HCT116 (cell line): ENCODE results near the gene CD3D. TPM values are rescaled to one million over a fixed set of nuclear protein-coding genes. Genes with fewer than 3 reads are reported as not detected.

Experiments
- ATAC-seq: fragments of 200-7000 bp; cut with Tn5 transposase; 2 replicates; pipeline ENCODE4 v1.9.1; 2020; ENCODE audit warnings: mild to moderate bottlenecking, moderate library complexity
- BruUV-seq: library from RNA; stranded (reverse); fragments of 400-500 nt; replicated peaks from 2 replicates; lab custom pipeline; 2021; lab: Mats Ljungman, UMichigan
- CTCF ChIA-PET: fragments of 300-600 bp; sonication (Branson Sonifier 250); formaldehyde crosslinking; loops from one replicate; lab custom pipeline; 2021; ENCODE audit warnings: antibody characterized with exemption; lab: Charles Lee
- POLR2A ChIA-PET: fragments of 300-600, 350-600 bp; sonication (Branson Sonifier 250); formaldehyde crosslinking; loops from one replicate; lab custom pipeline; 2021; ENCODE audit warnings: antibody characterized with exemption; lab: Charles Lee
- RAD21 ChIA-PET, 2 experiments: fragments of 300-600 bp; sonication (Branson Sonifier 250); formaldehyde crosslinking; loops; one replicate each; lab custom pipeline; 2023; ENCODE audit warnings: low total read pairs in 2 of 2; ENCODE audit not compliant: uncharacterized antibody in 2 of 2, unreplicated experiment in 2 of 2, low non-redundant PET in 1 of 2; lab: Charles Lee
- DNase-seq: peaks from one replicate; pipeline ENCODE4 v3.0.0-alpha.2; 2010; ENCODE audit warnings: low read depth, low spot score
- H2AFZ ChIP-seq: fragments of 200-600 bp; shearing (Covaris generic), sonication (generic); 2 replicates; pipeline ENCODE4 v1.6.1; 2017; ENCODE audit warnings: low read depth, mixed run types, mixed read lengths, antibody characterized with exemption, low read length; ENCODE audit not compliant: poor library complexity, severe bottlenecking
- H3K27ac ChIP-seq: 2 replicates; pipeline ENCODE4 v1.5.1; 2012; ENCODE audit warnings: low read depth, low read length
- H3K27me3 ChIP-seq: fragments of 200-600 bp; sonication (generic); 2 replicates; pipeline ENCODE4 v1.6.1; 2016; ENCODE audit warnings: mixed run types, low read length, mixed read lengths; ENCODE audit not compliant: insufficient read depth
- H3K36me3 ChIP-seq, 2 experiments: fragments of 200-500 bp in 1 of 2; fragments of 200-600 bp in 1 of 2; sonication (Bioruptor generic) in 1 of 2; sonication (generic) in 1 of 2; 2 replicates each; pipeline versions ENCODE4 v1.5.1 to v1.6.1; 2014 to 2016; ENCODE audit warnings: low read length in 2 of 2, inconsistent platforms in 1 of 2, mixed read lengths in 1 of 2, mixed run types in 1 of 2; ENCODE audit not compliant: insufficient read depth in 2 of 2, control insufficient read depth in 1 of 2
- H3K4me1 ChIP-seq, 2 experiments: fragments of 200-600 bp in 1 of 2; sonication (generic) in 1 of 2; 2 replicates each; pipeline versions ENCODE4 v1.5.1 to v1.6.1; 2012 to 2017; ENCODE audit warnings: low read length in 2 of 2, inconsistent platforms in 1 of 2, mild to moderate bottlenecking in 1 of 2, mixed read lengths in 1 of 2, mixed run types in 1 of 2, moderate library complexity in 1 of 2; ENCODE audit not compliant: insufficient read depth in 2 of 2, control insufficient read depth in 1 of 2
- H3K4me2 ChIP-seq: fragments of 200-600 bp; sonication (generic); 2 replicates; pipeline ENCODE4 v1.6.1; 2017; ENCODE audit warnings: mixed run types, low read length, mixed read lengths
- H3K4me3 ChIP-seq, 2 experiments: fragments of 200-600 bp in 1 of 2; sonication (generic) in 1 of 2; replicated peaks in 1 of 2; 2 replicates each; pipeline ENCODE4 v1.5.1; 2011 to 2016; ENCODE audit warnings: low read length in 2 of 2, control low read depth in 1 of 2, low read depth in 1 of 2, mild to moderate bottlenecking in 1 of 2, mixed read lengths in 1 of 2, mixed run types in 1 of 2
- H3K79me2 ChIP-seq: fragments of 200-600 bp; sonication (generic); 2 replicates; pipeline ENCODE4 v1.6.1; 2017; ENCODE audit warnings: mild to moderate bottlenecking, mixed run types, low read length, moderate library complexity, mixed read lengths; ENCODE audit not compliant: insufficient read depth
- H3K9ac ChIP-seq: fragments of 200-600 bp; sonication (generic); 2 replicates; pipeline ENCODE4 v1.6.1; 2016; ENCODE audit warnings: low read length, mixed read lengths
- H3K9me2 ChIP-seq: fragments of 200-600 bp; sonication (generic), shearing (Covaris generic); 2 replicates; pipeline ENCODE4 v1.6.1; 2017; ENCODE audit warnings: mixed run types, mild to moderate bottlenecking, moderate library complexity; ENCODE audit not compliant: insufficient read depth
- H3K9me3 ChIP-seq, 2 experiments: fragments of 200-500 bp in 1 of 2; fragments of 200-600 bp in 1 of 2; sonication (Bioruptor generic) in 1 of 2; sonication (generic) in 1 of 2; 2 replicates each; pipeline ENCODE4 v1.6.1; 2014 to 2017; ENCODE audit warnings: low read length in 2 of 2, mixed read lengths in 2 of 2, inconsistent platforms in 1 of 2, low read depth in 1 of 2, mild to moderate bottlenecking in 1 of 2, mixed run types in 1 of 2, moderate library complexity in 1 of 2; ENCODE audit not compliant: control insufficient read depth in 1 of 2, insufficient read depth in 1 of 2
- H4K20me1 ChIP-seq: fragments of 200-600 bp; sonication (generic), shearing (Covaris generic); 2 replicates; pipeline ENCODE4 v1.6.1; 2017; ENCODE audit warnings: mixed run types, mild to moderate bottlenecking, moderate library complexity; ENCODE audit not compliant: insufficient read depth
- ATF3 ChIP-seq: IDR thresholded peaks from 2 replicates; pipeline ENCODE4 v1.6.1; 2012
- CEBPB ChIP-seq: IDR thresholded peaks from 2 replicates; pipeline ENCODE4 v1.6.1; 2012; ENCODE audit warnings: low read depth
- CTCF ChIP-seq, 3 experiments: fragments of 200-600 bp in 1 of 3; sonication (generic) in 1 of 3; IDR thresholded peaks in 2 of 3; conservative IDR thresholded peaks in 1 of 3; 2 replicates each; pipeline ENCODE4 v1.5.1; 2012 to 2017; ENCODE audit warnings: low read depth in 2 of 3, low read length in 2 of 3, antibody characterized with exemption in 1 of 3, borderline replicate concordance in 1 of 3, control low read depth in 1 of 3, mild to moderate bottlenecking in 1 of 3, mixed read lengths in 1 of 3, mixed run types in 1 of 3, moderate library complexity in 1 of 3; ENCODE audit not compliant: insufficient read depth in 1 of 3
- EGR1 ChIP-seq: IDR thresholded peaks from 2 replicates; pipeline ENCODE4 v1.6.1; 2012; ENCODE audit warnings: low read depth
- ELF1 ChIP-seq: IDR thresholded peaks from 2 replicates; pipeline ENCODE4 v1.6.1; 2012; ENCODE audit warnings: low read depth, borderline replicate concordance
- EZH2phosphoT487 ChIP-seq: fragments of 200-600 bp; IDR thresholded peaks from 2 replicates; pipeline ENCODE4 v1.6.1; 2018; ENCODE audit warnings: antibody characterized with exemption, borderline replicate concordance
- FOSL1 ChIP-seq: IDR thresholded peaks from 2 replicates; pipeline ENCODE4 v1.6.1; 2012; ENCODE audit warnings: low read depth
- JUND ChIP-seq: IDR thresholded peaks from 2 replicates; pipeline ENCODE4 v1.6.1; 2012
- POLR2AphosphoS5 ChIP-seq: IDR thresholded peaks from 2 replicates; pipeline ENCODE4 v1.6.1; 2011; ENCODE audit warnings: mild to moderate bottlenecking, low read depth, low read length, moderate library complexity
- RAD21 ChIP-seq: IDR thresholded peaks from 2 replicates; pipeline ENCODE4 v1.6.1; 2012; ENCODE audit warnings: low read depth, mild to moderate bottlenecking
- ZFX ChIP-seq: fragments of 450-650 bp; IDR thresholded peaks from 2 replicates; pipeline ENCODE4 v1.6.1; 2017
- ZNF274 ChIP-seq: fragments of 200-500 bp; sonication (Bioruptor generic); IDR thresholded peaks from 2 replicates; pipeline ENCODE4 v1.6.1; 2014; ENCODE audit warnings: mild to moderate bottlenecking, low read depth, low read length, inconsistent platforms
- intact Hi-C: fragments of 100-400 bp; cut with micrococcal nuclease; formaldehyde crosslinking; loops from 2 replicates; pipeline ENCODE4 v1.10.0; 2022
- total RNA-seq: library from RNA; stranded (reverse); gene quantifications from one replicate; pipeline ENCODE4 v1.2.1, GENCODE V29; 2021; ENCODE audit not compliant: unreplicated experiment

CD3D gene
- total RNA-seq, 1 experiment from 2014 or later, result 1.0 TPM

- no TSS peak for BruUV-seq
- no peaks in the 10 kb centered on the region for H3K27me3 ChIP-seq
- DNase-seq (no peak), ATAC-seq (no peak)
- peaks cover 0 to 6% of the 10 kb centered on the region in 2 experiments; a peak in 2 of 4 replicates for H3K4me1 ChIP-seq
- H3K4me3 ChIP-seq, result no peak overlapping the region
- no peaks in the 10 kb centered on the region for H4K20me1 ChIP-seq
- POLR2A ChIA-PET, result no interaction called here
- no peaks in the 10 kb centered on the region for H3K36me3 ChIP-seq
- H3K9me3 ChIP-seq, result no peaks in the 10 kb centered on the region
- H3K79me2 ChIP-seq, result no peaks in the 10 kb centered on the region
- TF ChIP-seq FOSL1, result no peak
- no peak for TF ChIP-seq JUND
- no peak for TF ChIP-seq ATF3
- TF ChIP-seq POLR2AphosphoS5, result no peak
- TF ChIP-seq CEBPB, result no peak
- TF ChIP-seq EZH2phosphoT487, result no peak
- TF ChIP-seq RAD21, result no peak
- TF ChIP-seq ELF1, result no peak
- RAD21 ChIA-PET, result no interaction called here
- H2AFZ ChIP-seq, result no peak overlapping the region
- no peak overlapping the region for H3K9ac ChIP-seq
- H3K27ac ChIP-seq, result no peak overlapping the region
- 0 out of 2 replicates have a peak, but pooled peaks cover 2% of the 10 kb centered on the region for H3K9me2 ChIP-seq
- intact Hi-C loops, result no loop called here
- CTCF ChIA-PET, result no interaction called here
- no peak overlapping the region for H3K4me2 ChIP-seq
These were observed 22.0 kb downstream of the CD3D start for GRCh38 chr11:118320515-118320914.

- no peak overlapping the region for H2AFZ ChIP-seq
- H4K20me1 ChIP-seq, result no peaks in the 10 kb centered on the region
- no peak overlapping the region for H3K4me2 ChIP-seq
- no peak for TF ChIP-seq EGR1
- TF ChIP-seq ZFX, result no peak
- TF ChIP-seq ELF1, result no peak
- TF ChIP-seq CTCF (IDR thresholded peaks at IDR 0.05 in 2 of 3, conservative IDR thresholded peaks at IDR 0.05 in 1 of 3; ENCODE audit: borderline replicate concordance in 1 of 3, insufficient read depth in 1 of 3, low read depth in 2 of 3, low read length in 2 of 3), result no peak
- no peak for TF ChIP-seq ZNF274
- POLR2A ChIA-PET, result no interaction called here
- H3K36me3 ChIP-seq, result no peaks in the 10 kb centered on the region
- H3K9me3 ChIP-seq, result no peaks in the 10 kb centered on the region
- RAD21 ChIA-PET, result no interaction called here
- no peak overlapping the region for H3K27ac ChIP-seq
- no peaks in the 10 kb centered on the region for H3K79me2 ChIP-seq
- H3K4me3 ChIP-seq, result no peak overlapping the region
- H3K9ac ChIP-seq, result no peak overlapping the region
- H3K9me2 ChIP-seq, result 0 out of 2 replicates have a peak, but pooled peaks cover 2% of the 10 kb centered on the region
- intact Hi-C loops, result no loop called here
- no TSS peak for BruUV-seq
- H3K27me3 ChIP-seq, result no peaks in the 10 kb centered on the region
- peaks cover 0 to 6% of the 10 kb centered on the region in 2 experiments; a peak in 2 of 4 replicates for H3K4me1 ChIP-seq
- ATAC-seq (no peak), DNase-seq (no peak)
- CTCF ChIA-PET, result no interaction called here
These were observed 23.2 kb downstream of the CD3D start for GRCh38 chr11:118319337-118319707.
